Endodermal cell (in vitro differentiated cells): ENCODE data around the gene DHRS7B. TPM values are rescaled to one million over a fixed set of nuclear protein-coding genes. Genes with fewer than 3 reads are reported as not detected.

ENCODE experiments used
- DNase-seq: peaks from one replicate; pipeline ENCODE4 v3.0.0-alpha.2; 2017
- H3K27ac ChIP-seq: 2 replicates; pipeline ENCODE4 v1.5.1; 2013; ENCODE audit warnings: mild to moderate bottlenecking, low read depth, low read length, moderate library complexity
- H3K27me3 ChIP-seq: 2 replicates; pipeline ENCODE4 v1.6.1; 2013; ENCODE audit warnings: mild to moderate bottlenecking, low read length, moderate library complexity; ENCODE audit not compliant: insufficient read depth, control insufficient read depth, poor library complexity, severe bottlenecking
- H3K36me3 ChIP-seq: 2 replicates; pipeline ENCODE4 v1.7.0; 2013; ENCODE audit warnings: mild to moderate bottlenecking, low read length, moderate library complexity; ENCODE audit not compliant: control insufficient read depth, insufficient read depth
- H3K4me1 ChIP-seq: one replicate; pipeline ENCODE4 v1.7.0; 2013; ENCODE audit warnings: low read length; ENCODE audit not compliant: control insufficient read depth, insufficient read depth
- H3K4me3 ChIP-seq: 2 replicates; pipeline ENCODE4 v1.5.1; 2013; ENCODE audit warnings: mild to moderate bottlenecking, low read length, moderate library complexity
- H3K9ac ChIP-seq: 2 replicates; pipeline ENCODE4 v1.6.1; 2013; ENCODE audit warnings: mild to moderate bottlenecking, low read length, moderate library complexity; ENCODE audit not compliant: poor library complexity, severe bottlenecking; ENCODE audit errors: extremely low read depth
- H3K9me3 ChIP-seq: 2 replicates; pipeline ENCODE4 v1.6.1; 2013; ENCODE audit warnings: mild to moderate bottlenecking, low read length, moderate library complexity; ENCODE audit not compliant: control insufficient read depth
- H3K27ac Mint-ChIP-seq: 2 replicates; pipeline ENCODE4 v1.8.0; 2020; ENCODE audit warnings: mixed read lengths
- H3K27me3 Mint-ChIP-seq: 2 replicates; pipeline ENCODE4 v1.8.0; 2021; ENCODE audit warnings: mild to moderate bottlenecking, mixed read lengths; ENCODE audit not compliant: insufficient read depth
- H3K36me3 Mint-ChIP-seq: 2 replicates; pipeline ENCODE4 v1.8.0; 2020; ENCODE audit warnings: low read depth, mixed read lengths
- H3K4me1 Mint-ChIP-seq: 2 replicates; pipeline ENCODE4 v1.8.0; 2020; ENCODE audit warnings: mixed read lengths
- H3K4me3 Mint-ChIP-seq: 2 replicates; pipeline ENCODE4 v1.8.0; 2020; ENCODE audit warnings: mild to moderate bottlenecking, moderate library complexity, mixed read lengths
- H3K9me3 Mint-ChIP-seq: 2 replicates; pipeline ENCODE4 v1.8.0; 2020; ENCODE audit warnings: mild to moderate bottlenecking, mixed read lengths
- CTCF ChIP-seq: fragments of 200-600 bp; sonication (generic); conservative IDR thresholded peaks from 2 replicates; pipeline ENCODE4 v1.5.0; 2021; ENCODE audit warnings: antibody characterized with exemption, mild to moderate bottlenecking
- WGBS, 2 experiments: methylation state at CpG; one replicate each; pipeline versions ENCODE4 v1.1.5 to v1.1.7; 2013; ENCODE audit warnings: missing lambda C conversion rate in 2 of 2, mixed read lengths in 1 of 2; ENCODE audit not compliant: insufficient coverage in 1 of 2, insufficient read length in 1 of 2; 5-methylcytosine and 5-hydroxymethylcytosine counted together
- total RNA-seq, 2 donors: library from RNA; stranded (reverse); fragmentation: NEBNext Ultra II Directional in 1 of 2; extraction: Animal tissue kit (Norgen Biotek cat#: 25700) in 1 of 2; gene quantifications; 2 replicates in 1 of 2; 3 replicates in 1 of 2; pipeline ENCODE4 v1.2.1, GENCODE V29; 2021

The DHRS7B gene
- total RNA-seq, 2 donors from 2014 or later, result 20.8 to 24.2 TPM

- WGBS, 2 experiments, result 96 to 97% methylated on average over 17 to 20 of the region's 20 CpGs
- no peak for DNase-seq
- Histone ChIP-seq H3K27me3 (no peaks in the 10 kb centered on the region), H3K4me3 (no peak overlapping the region), H3K27ac (no peak overlapping the region), H3K4me1 (peaks cover 10% of the 10 kb centered on the region), H3K36me3 (peaks cover 53% of the 10 kb centered on the region), H3K9me3 (no peaks in the 10 kb centered on the region), H3K9ac (no peak overlapping the region)
- H3K27ac Mint-ChIP-seq, result peak overlapping the region; percentile 28
- H3K4me3 Mint-ChIP-seq, result no peak overlapping the region
- no peak for TF ChIP-seq CTCF
- H3K4me1 Mint-ChIP-seq, result peaks cover 26% of the 10 kb centered on the region
- H3K27me3 Mint-ChIP-seq, result no peaks in the 10 kb centered on the region
- H3K36me3 Mint-ChIP-seq, result peaks cover 32% of the 10 kb centered on the region
- no peaks in the 10 kb centered on the region for H3K9me3 Mint-ChIP-seq
These were observed 71.6 kb downstream of the DHRS7B start for GRCh38 chr17:21198411-21198810.

GRCh38 chr17:21199311-21199710, 72.5 kb downstream of the DHRS7B start:
- Histone ChIP-seq H3K36me3 (peaks cover 44% of the 10 kb centered on the region), H3K9me3 (no peaks in the 10 kb centered on the region), H3K4me1 (peaks cover 10% of the 10 kb centered on the region), H3K9ac (no peak overlapping the region), H3K27ac (peak overlapping the region; percentile 53), H3K27me3 (no peaks in the 10 kb centered on the region), H3K4me3 (no peak overlapping the region)
- H3K4me1 Mint-ChIP-seq, result peaks cover 26% of the 10 kb centered on the region
- H3K4me3 Mint-ChIP-seq, result no peak overlapping the region
- DNase-seq, result peak; percentile 69
- 67 to 68% methylated on average over 6 to 9 of the region's 9 CpGs for WGBS, 2 experiments
- peaks cover 29% of the 10 kb centered on the region for H3K36me3 Mint-ChIP-seq
- H3K27me3 Mint-ChIP-seq, result no peaks in the 10 kb centered on the region
- peak overlapping the region; percentile 70 for H3K27ac Mint-ChIP-seq
- TF ChIP-seq CTCF, result no peak
- H3K9me3 Mint-ChIP-seq, result no peaks in the 10 kb centered on the region

DNA sequence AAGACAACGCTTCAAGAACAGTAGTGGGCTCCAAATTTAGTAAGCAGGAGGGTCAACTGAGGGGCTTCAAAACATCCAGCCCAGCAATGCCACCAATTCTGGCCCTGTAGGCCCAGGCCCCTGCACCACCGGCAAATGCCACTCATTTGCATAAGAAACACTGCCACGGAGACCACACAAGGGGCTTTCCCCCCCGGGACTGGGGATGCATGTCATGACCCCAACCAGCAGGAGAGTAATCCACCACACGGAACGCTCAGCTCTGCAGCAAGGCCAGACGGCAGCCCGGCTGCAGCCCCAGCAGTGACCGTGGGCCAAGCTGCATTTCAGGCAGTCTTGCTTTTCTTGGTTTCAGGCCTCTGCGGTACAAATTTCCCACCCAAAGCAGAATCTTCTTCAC, 73.1 kb downstream of the DHRS7B start:
- WGBS, 2 experiments, result 44 to 69% methylated on average over 10 of the region's 10 CpGs

More for the DNA sequence above, 73.1 kb downstream of the DHRS7B start:
- Histone ChIP-seq H3K9me3 (no peaks in the 10 kb centered on the region), H3K27ac (no peak overlapping the region), H3K4me1 (peaks cover 10% of the 10 kb centered on the region), H3K9ac (no peak overlapping the region), H3K27me3 (no peaks in the 10 kb centered on the region), H3K4me3 (no peak overlapping the region), H3K36me3 (peaks cover 44% of the 10 kb centered on the region)
- Mint-ChIP-seq H3K4me3 (no peak overlapping the region), H3K27me3 (no peaks in the 10 kb centered on the region), H3K27ac (peak overlapping the region; percentile 25), H3K9me3 (no peaks in the 10 kb centered on the region), H3K4me1 (peaks cover 30% of the 10 kb centered on the region), H3K36me3 (peaks cover 29% of the 10 kb centered on the region)
- peak; percentile 72 for DNase-seq
- no peak for TF ChIP-seq CTCF
